SIG-M5 treated with dmso at 0.1 percent for 504 hours (cell line): ENCODE measurements around the gene ADRA2B.

Experiments
- DNase-seq: peaks from one replicate; lab custom pipeline; 2025; ENCODE audit not compliant: unreplicated experiment; lab: John Stamatoyannopoulos, UW

Gene ADRA2B

GRCh38 chr2:96119389-96119751 is 3.0 kb upstream of the ADRA2B start:
- no peak for DNase-seq

GRCh38 chr2:96118698-96119388 is 2.5 kb upstream of the ADRA2B start:
- no peak for DNase-seq

GRCh38 chr2:96117701-96118588 is 1.6 kb upstream of the ADRA2B start:
- no peak for DNase-seq

GRCh38 chr2:96116879-96117533 is 635 bp upstream of the ADRA2B start:
- DNase-seq, result peak; percentile 32

GRCh38 chr2:96115631-96116423 is 544 bp downstream of the ADRA2B start:
- no peak for DNase-seq

- DNase-seq, result no peak
These were observed 1.3 kb downstream of the ADRA2B start for GRCh38 chr2:96114903-96115581.

DNA sequence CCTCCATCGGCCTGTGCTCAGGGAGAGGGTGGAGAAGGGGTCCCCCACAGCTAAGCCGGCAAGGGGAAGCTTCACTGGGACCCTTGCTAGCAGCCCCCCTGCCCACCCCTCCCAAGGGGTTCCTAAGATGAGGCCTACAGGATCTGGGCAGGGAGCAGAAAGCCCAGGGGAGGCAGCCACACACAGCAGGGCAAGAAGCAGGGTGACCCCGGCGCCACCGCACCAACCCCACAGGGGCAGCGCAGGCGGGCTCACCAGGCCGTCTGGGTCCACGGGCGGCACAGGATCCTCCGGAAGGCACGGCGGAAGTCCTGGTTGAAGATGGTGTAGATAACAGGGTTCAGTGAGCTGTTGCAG is 1.8 kb downstream of the ADRA2B start:
- no peak for DNase-seq

DNA sequence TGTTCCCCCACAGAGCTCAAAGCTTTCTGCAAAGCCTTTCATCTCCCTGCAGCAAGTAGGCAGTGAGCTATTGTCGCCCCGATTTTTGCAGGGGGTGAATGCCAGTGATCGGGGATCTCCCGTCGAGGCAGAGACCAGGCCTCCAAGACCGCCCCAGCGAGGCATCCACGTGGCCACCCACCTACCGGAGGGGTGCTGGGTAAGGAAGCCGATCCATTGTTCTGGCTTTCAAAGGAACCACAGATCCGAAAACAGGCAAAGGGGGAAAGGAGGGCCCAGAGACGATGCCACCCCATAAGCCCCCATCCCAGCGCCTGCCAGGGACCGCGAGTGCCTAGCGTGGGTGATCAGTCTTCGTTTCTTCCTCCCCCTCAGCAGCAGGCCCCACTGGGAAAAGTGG is 2.4 kb downstream of the ADRA2B start:
- DNase-seq, result no peak

DNA sequence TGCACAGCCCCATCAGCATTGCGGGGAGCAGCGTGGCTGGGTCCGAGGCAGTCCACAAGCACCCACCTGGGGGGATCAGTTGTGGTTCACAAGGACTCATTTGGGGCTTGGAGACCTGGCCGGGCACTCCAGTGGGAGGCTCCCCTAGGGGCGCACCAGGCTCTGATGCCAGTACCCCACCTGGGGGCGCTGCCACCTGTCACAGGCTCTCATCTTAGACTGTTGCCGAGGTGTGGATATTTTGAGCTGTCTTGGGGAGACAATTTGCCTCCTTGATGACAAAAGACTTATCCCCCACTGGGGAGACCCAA is 3.0 kb downstream of the ADRA2B start:
- DNase-seq, result no peak

- no peak for DNase-seq
These were observed 3.6 kb downstream of the ADRA2B start for GRCh38 chr2:96112501-96113366.

DNA sequence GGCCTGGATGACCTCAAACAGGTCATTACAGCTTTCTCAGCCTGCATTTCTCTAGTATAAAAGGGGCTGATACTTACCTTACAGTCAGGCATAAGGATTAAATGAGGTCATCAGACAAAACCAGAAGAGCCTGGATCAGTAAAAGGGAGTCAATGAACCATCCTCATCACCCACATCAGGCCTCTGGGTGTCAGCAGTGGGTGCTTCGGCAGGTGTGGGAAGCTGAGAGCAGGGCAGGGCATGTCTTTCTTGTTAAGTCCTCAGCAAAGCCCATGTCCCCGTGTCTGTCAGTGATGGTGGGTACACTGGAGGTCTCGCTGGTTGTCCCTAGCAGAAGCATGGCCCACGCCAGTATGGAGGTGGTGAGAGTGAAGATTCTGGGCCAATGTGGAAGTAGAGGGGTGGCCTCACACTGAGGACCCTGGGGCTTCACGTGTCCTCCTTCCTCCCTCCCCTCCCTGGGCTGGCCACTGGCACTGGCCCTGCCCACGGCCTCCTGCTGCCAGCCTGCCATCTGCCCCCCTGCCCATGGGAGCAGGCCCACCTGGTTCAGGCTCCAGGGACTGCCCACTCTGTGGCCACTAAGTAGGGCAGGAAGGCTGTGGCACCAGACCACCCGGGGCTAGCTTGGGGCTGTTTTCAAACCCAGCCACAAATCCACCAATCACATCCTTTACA is 4.4 kb downstream of the ADRA2B start:
- no peak for DNase-seq

DNA sequence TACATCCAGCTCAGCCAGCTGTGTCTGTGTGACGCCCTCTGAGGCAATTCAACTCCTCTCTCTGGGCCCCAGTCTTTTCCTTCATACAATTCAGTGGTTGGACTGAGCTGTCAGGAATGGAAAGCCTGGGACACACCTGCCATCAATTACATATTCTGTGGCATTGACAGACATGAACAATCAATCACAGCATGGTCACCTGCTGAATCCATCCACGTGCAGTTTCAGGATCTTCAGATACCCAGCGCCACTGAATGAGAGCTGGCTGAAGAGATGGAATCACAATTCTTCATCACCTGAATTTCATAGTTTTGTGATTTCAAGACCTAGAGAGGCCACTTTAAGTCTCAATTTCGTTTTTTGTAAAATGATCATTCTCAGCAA is 5.1 kb downstream of the ADRA2B start:
- DNase-seq, result no peak

GRCh38 chr2:96110621-96111256 is 5.6 kb downstream of the ADRA2B start:
- DNase-seq, result no peak

GRCh38 chr2:96109931-96110511 is 6.3 kb downstream of the ADRA2B start:
- DNase-seq, result no peak

DNA sequence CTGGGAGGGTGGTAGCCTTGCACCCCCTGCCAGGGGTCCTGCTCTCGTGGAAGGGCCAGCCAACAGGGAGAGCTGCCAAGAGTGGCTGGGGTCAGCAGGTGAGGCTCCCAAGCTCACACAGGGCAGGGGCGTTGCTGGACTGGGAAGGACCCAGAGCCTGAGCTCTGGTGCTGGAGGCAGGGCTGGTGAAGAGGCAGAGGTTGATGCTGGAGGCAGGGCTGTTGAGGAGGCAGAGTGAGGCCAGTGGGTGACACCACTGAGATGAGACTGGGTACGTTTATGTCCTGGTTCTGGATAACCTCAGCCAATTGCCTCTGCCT is 7.0 kb downstream of the ADRA2B start:
- no peak for DNase-seq

DNA sequence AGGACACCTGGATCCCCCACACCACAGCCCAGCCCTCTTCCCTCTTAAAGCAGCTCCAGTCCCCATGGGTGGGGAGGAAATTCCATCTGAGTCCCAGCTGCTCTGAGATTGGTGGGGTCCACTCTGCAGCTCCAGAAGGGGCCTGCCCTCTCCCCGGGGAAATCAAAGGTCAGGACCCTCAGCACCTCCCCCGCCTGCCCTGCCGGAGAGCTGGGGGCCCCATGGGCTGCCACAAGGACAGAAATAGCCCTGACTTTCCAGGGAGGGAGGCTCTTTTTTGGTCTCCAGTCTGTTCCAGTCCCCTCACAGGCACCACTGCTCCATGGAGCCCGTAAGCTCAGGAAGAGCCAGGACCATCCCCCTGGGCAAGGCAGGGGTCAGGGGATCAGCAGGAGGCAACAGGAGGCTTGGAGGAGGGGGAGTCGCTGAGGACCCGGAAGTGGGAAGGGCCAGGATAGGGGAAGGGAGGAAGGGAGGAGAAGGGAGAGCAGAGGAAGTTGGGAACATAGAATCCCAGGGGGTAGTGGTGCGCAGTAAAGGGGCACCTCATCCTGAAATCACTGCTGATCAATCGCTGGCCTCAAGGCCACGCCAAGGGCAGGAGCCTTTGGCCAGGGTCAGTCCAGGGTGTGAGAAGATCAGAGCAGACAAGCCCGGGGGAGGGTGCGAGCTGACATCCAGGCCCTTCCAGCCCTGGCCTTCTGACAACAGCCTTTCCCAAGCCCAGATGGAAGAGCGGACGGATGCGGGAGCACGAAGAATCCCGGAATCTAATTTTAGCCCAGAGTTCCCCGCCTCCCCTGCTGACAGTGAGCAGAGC is 7.6 kb downstream of the ADRA2B start:
- DNase-seq, result no peak

DNA sequence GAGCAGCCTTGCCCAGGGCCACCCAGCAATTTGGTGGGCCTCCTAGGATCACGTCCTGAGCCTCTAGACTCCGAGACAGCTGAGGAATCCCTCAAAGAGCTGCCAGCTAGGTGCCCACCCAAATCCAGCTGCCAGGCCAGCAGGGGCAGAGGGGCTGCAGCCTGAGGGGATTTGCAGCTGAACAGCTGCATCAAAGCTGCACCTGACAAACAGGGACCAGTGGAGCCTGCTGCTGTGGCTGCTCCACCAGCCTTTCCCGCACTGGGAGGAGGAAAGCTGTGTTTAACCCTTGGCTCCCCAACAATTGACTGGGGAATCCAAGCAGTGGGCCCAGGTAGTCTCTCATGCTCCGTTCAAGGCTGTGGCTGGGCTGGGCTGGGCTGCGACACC is 8.2 kb downstream of the ADRA2B start:
- DNase-seq, result no peak

GRCh38 chr2:96107708-96108065 is 8.7 kb downstream of the ADRA2B start:
- no peak for DNase-seq
